Inflammatory macrophage (primary cell): Measurements from ENCODE around the gene HMCN2.
"Not testable (repeated sequence)": the region's sequence is repeated elsewhere in the genome, so short reads cannot be mapped to it uniquely, and the experiment has no call there.

Source experiments
- DNase-seq, 2 donors: peaks; one replicate each; pipeline ENCODE4 v3.0.0-alpha.2; 2020 to 2022

The HMCN2 gene

GRCh38 chr9:130422546-130422945 is 157.0 kb downstream of the HMCN2 start:
- DNase-seq: no peak

- DNase-seq: no peak
These were observed 157.7 kb downstream of the HMCN2 start for GRCh38 chr9:130423272-130423671.

GRCh38 chr9:130424595-130425454 is 159.3 kb downstream of the HMCN2 start:
- no peak for DNase-seq

- DNase-seq: no peak
These were observed 160.3 kb downstream of the HMCN2 start for GRCh38 chr9:130425741-130426466.

GRCh38 chr9:130426467-130426773 is 160.9 kb downstream of the HMCN2 start:
- DNase-seq: no peak

GRCh38 chr9:130426883-130427282 is 161.3 kb downstream of the HMCN2 start:
- no peak for DNase-seq

- no peak for DNase-seq
These were observed 161.8 kb downstream of the HMCN2 start for GRCh38 chr9:130427326-130427725.

- no peak for DNase-seq
These were observed 162.6 kb downstream of the HMCN2 start for GRCh38 chr9:130428086-130428665.

GRCh38 chr9:130429381-130429780 is 163.8 kb downstream of the HMCN2 start:
- no peak for DNase-seq

- no peak for DNase-seq
These were observed 164.3 kb downstream of the HMCN2 start for GRCh38 chr9:130429831-130430230.

GRCh38 chr9:130430232-130430631 is 164.7 kb downstream of the HMCN2 start:
- DNase-seq: no peak

GRCh38 chr9:130430734-130431535 is 165.4 kb downstream of the HMCN2 start:
- no peak for DNase-seq

GRCh38 chr9:130431536-130432303 is 166.2 kb downstream of the HMCN2 start:
- no peak for DNase-seq

GRCh38 chr9:130432362-130432761 is 166.8 kb downstream of the HMCN2 start:
- no peak for DNase-seq

GRCh38 chr9:130432796-130433167 is 167.2 kb downstream of the HMCN2 start:
- no peak for DNase-seq

GRCh38 chr9:130433168-130433946 is 167.8 kb downstream of the HMCN2 start:
- peak in 1 of 2 donors; percentile 19 for DNase-seq

- no peak for DNase-seq
These were observed 168.3 kb downstream of the HMCN2 start for GRCh38 chr9:130433947-130434262.

GRCh38 chr9:130434656-130435055 is 169.1 kb downstream of the HMCN2 start:
- not testable (repeated sequence) for DNase-seq

- no peak for DNase-seq
These were observed 171.6 kb downstream of the HMCN2 start for GRCh38 chr9:130437011-130437789.

- DNase-seq: no peak
These were observed 172.9 kb downstream of the HMCN2 start for GRCh38 chr9:130438382-130438981.
